ENCODE data around the gene CCNY.

CCNY gene

DNA sequence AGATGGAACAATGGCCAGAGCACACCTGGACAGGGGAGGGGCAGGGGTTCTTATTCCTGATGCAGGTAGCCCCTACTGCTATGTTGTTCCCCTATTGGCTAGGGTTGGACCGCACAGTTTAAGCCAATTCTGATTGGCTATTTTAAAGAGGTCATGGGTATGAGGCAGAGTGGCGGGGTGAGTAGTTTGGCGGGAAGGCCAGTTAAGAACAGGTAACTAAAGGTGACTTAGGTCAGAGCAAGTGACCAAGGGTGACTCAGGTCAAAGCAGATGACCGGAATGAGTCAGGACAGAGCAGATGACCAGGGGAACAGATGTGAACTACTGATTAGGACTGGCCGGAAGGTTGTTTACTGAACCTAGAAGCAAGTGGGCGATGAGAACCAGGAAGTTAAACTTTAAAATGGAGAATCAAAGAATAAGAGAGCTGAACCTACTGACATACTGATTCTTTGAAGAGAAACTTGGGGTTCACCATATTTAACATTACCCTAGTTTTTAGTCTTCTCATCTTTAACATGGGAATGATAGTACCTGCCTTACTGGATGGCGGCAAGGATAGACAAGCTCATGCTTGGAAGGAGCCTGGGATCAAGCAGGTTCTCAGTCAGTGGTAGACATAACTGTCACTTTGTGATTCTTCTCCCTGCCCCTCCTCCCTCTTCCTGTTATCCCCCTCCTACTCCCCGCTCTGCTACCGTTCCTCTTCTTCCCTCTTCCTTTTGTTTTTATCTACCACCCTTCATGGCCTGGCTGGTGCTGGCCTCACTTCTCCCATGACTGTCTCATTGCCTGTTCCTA, 55.0 kb downstream of the CCNY start:
- no peaks in the 10 kb centered on the region for H3K27me3 ChIP-seq (ENCODE audit: control insufficient read depth, insufficient read depth, low read length, poor library complexity, severe bottlenecking)
- H3K36me3 ChIP-seq (ENCODE audit: control insufficient read depth, insufficient read depth, low read length): no peaks in the 10 kb centered on the region
- no peak overlapping the region for H3K4me3 ChIP-seq (ENCODE audit: insufficient read depth, low read depth, low read length)
- 87 to 94% methylated on average over 9 of the region's 9 CpGs for whole genome bisulfite sequencing, 2 experiments
- H3K9me3 ChIP-seq (ENCODE audit: control insufficient read depth, low read length): no peaks in the 10 kb centered on the region
- H3K27ac ChIP-seq (ENCODE audit: insufficient read depth, low read depth, low read length, poor library complexity, severe bottlenecking): no peak overlapping the region
- peaks cover 47% of the 10 kb centered on the region for H3K4me1 ChIP-seq (ENCODE audit: control insufficient read depth, insufficient read depth, low read length)

DNA sequence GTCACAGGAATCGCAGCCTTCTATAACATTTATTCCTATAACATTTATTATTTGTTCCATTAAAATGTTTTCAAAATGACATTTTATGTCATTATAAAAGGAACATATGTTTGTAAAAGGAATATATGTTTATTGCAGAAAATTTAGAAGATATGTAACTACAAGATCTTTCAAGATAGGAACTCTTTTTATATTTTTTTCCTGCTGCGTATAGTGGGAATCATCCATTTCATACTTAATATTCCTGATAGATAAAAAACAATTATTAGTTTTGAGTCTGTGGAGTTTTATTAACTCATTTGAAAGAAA, 55.6 kb downstream of the CCNY start:
- H3K27ac ChIP-seq (ENCODE audit: insufficient read depth, low read depth, low read length, poor library complexity, severe bottlenecking): no peak overlapping the region
- 100% methylated on average over 1 of the region's 2 CpGs; no CpG with 5 or more reads in 1 of the 2 experiments for WGBS, 2 experiments
- H3K36me3 ChIP-seq (ENCODE audit: control insufficient read depth, insufficient read depth, low read length): no peaks in the 10 kb centered on the region
- no peaks in the 10 kb centered on the region for H3K9me3 ChIP-seq (ENCODE audit: control insufficient read depth, low read length)
- no peak overlapping the region for H3K4me3 ChIP-seq (ENCODE audit: insufficient read depth, low read depth, low read length)
- H3K4me1 ChIP-seq (ENCODE audit: control insufficient read depth, insufficient read depth, low read length): peaks cover 44% of the 10 kb centered on the region
- no peaks in the 10 kb centered on the region for H3K27me3 ChIP-seq (ENCODE audit: control insufficient read depth, insufficient read depth, low read length, poor library complexity, severe bottlenecking)

DNA sequence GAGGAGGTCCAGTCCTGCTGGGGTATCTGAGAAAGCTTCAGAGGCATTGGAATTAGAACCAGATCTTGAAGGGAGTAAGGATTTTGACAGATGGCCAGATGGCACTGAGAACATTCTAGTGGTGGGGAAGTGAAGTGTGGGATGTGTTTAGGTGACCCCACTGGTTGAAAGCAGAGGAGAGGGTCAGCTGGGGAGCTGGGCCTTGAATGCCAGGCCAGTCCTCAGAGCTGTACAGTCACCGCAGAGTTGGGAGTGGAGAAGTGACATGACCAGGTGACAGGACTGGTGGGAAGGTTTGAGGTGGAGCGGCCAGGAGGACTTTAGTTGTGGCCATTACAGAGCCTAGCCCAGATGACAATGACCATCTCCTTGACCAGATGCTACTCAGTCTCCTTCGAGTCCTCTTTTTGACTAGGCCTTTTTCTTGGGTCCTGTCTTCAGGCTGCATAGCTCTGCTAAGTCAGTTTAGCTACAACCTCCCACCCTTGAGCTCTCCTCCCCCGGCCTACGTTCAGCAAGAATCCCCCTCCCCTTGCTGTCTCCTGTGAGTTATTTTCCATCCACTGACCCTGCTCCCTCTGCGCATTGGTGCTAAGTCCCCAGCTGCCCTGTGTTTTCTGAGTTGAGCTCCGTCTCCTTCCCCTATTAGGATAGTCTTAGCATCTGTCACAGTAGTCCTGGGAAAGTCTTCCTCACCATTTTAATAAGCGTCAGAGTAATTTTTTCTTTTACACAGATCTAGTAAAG, 56.3 kb downstream of the CCNY start:
- 81 to 84% methylated on average over 7 to 8 of the region's 8 CpGs for WGBS, 2 experiments
- Histone ChIP-seq H3K27me3 (ENCODE audit: control insufficient read depth, insufficient read depth, low read length, poor library complexity, severe bottlenecking) (no peaks in the 10 kb centered on the region), H3K36me3 (ENCODE audit: control insufficient read depth, insufficient read depth, low read length) (no peaks in the 10 kb centered on the region), H3K9me3 (ENCODE audit: control insufficient read depth, low read length) (no peaks in the 10 kb centered on the region), H3K27ac (ENCODE audit: insufficient read depth, low read depth, low read length, poor library complexity, severe bottlenecking) (no peak overlapping the region), H3K4me3 (ENCODE audit: insufficient read depth, low read depth, low read length) (no peak overlapping the region), H3K4me1 (ENCODE audit: control insufficient read depth, insufficient read depth, low read length) (peaks cover 39% of the 10 kb centered on the region)

DNA sequence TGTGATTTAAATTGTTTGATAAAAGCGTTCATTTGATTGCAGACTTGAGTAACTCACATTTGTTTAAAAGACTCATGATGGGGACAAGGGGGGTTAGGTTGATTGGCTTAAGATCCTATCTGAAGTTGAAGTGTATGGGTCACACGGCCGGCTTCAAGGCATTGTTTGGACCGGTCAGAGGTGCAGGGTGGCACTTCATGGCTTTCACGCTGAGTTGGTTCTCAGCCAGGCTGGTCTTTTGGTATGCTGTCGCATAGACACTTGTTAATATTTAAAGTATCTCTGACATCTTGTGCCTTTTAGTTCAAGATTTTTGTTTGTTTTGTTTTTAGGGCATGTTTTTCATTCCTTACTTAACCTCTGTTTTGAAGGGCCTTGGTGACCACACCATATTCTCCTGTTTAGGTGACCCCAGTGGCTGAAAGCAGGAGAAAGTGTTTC, 58.1 kb downstream of the CCNY start:
- Histone ChIP-seq H3K36me3 (ENCODE audit: control insufficient read depth, insufficient read depth, low read length) (no peaks in the 10 kb centered on the region), H3K9me3 (ENCODE audit: control insufficient read depth, low read length) (no peaks in the 10 kb centered on the region), H3K4me1 (ENCODE audit: control insufficient read depth, insufficient read depth, low read length) (peaks cover 45% of the 10 kb centered on the region), H3K27me3 (ENCODE audit: control insufficient read depth, insufficient read depth, low read length, poor library complexity, severe bottlenecking) (no peaks in the 10 kb centered on the region), H3K4me3 (ENCODE audit: insufficient read depth, low read depth, low read length) (no peak overlapping the region), H3K27ac (ENCODE audit: insufficient read depth, low read depth, low read length, poor library complexity, severe bottlenecking) (no peak overlapping the region)
- WGBS, 2 experiments: 65 to 66% methylated on average over 6 of the region's 6 CpGs

DNA sequence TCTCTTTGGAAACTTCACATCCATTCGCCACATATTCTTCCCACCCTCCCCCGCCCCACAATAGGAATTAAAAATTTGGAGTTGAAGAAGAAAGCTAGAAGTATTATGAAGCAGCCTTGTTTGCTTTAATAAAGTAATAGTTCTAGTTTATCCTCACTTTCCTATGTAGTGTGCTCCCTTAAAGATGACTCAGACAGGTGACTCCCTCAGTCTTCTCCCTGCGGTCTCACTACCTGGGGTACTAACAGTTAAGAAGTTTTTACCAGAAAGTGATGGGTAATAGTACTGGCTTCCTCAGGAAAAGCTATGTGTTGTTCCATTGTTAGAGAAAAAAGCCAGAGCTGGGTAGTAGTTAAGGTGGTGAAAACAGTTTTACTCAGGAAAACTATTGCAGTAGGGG, 58.6 kb downstream of the CCNY start:
- no peaks in the 10 kb centered on the region for H3K36me3 ChIP-seq (ENCODE audit: control insufficient read depth, insufficient read depth, low read length)
- no peaks in the 10 kb centered on the region for H3K9me3 ChIP-seq (ENCODE audit: control insufficient read depth, low read length)
- H3K4me1 ChIP-seq (ENCODE audit: control insufficient read depth, insufficient read depth, low read length): peaks cover 45% of the 10 kb centered on the region
- H3K27ac ChIP-seq (ENCODE audit: insufficient read depth, low read depth, low read length, poor library complexity, severe bottlenecking): no peak overlapping the region
- H3K27me3 ChIP-seq (ENCODE audit: control insufficient read depth, insufficient read depth, low read length, poor library complexity, severe bottlenecking): no peaks in the 10 kb centered on the region
- H3K4me3 ChIP-seq (ENCODE audit: insufficient read depth, low read depth, low read length): no peak overlapping the region
- 94 to 100% methylated on average over 1 of the region's 3 CpGs for WGBS, 2 experiments

DNA sequence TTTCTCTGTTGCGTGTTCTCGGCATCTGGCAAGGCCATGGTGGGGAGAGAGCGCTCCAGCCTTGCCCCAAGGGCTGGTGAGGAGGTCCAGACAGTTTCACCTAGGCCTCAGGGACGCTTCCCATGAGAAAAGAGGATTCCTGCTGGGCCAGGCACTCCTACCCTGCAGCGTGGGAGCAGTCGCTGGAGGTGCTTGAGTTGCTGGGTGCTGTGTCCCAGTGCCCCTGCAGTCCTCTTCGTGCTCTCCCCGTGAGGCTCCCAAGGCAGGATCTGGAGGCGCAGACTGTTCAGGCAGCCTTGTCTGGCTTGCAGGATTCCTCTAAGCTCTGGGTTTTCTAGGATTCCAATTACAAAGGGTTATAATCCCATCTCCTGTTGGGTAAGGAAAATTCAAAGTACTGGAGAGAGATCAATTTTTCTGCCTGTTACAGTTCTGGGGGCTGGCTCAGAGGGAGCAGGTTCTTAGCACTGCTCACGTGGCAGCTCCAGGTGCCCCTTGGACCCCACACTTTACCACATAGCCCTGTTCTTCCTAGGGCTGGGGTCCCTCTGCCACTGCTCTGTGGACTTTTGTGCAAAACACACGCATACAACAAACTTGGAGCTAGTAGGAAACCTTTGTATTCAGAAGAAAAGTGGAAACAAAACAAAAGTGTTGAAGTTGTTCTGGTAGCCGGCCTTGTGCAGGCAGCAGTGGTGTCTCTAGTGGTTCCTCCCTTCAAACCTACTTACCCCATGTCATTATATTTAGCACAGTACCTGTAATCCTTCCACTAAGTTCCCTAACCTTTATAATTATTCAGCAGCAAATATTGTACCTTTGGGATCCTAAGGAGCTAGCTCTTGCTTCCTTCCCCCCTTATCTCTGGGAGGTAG, 60.5 kb downstream of the CCNY start:
- H3K4me1 ChIP-seq (ENCODE audit: control insufficient read depth, insufficient read depth, low read length): peaks cover 45% of the 10 kb centered on the region
- H3K27me3 ChIP-seq (ENCODE audit: control insufficient read depth, insufficient read depth, low read length, poor library complexity, severe bottlenecking): no peaks in the 10 kb centered on the region
- H3K27ac ChIP-seq (ENCODE audit: insufficient read depth, low read depth, low read length, poor library complexity, severe bottlenecking): no peak overlapping the region
- H3K4me3 ChIP-seq (ENCODE audit: insufficient read depth, low read depth, low read length): no peak overlapping the region
- no peaks in the 10 kb centered on the region for H3K36me3 ChIP-seq (ENCODE audit: control insufficient read depth, insufficient read depth, low read length)
- WGBS, 2 experiments: 79 to 81% methylated on average over 12 of the region's 12 CpGs
- H3K9me3 ChIP-seq (ENCODE audit: control insufficient read depth, low read length): no peaks in the 10 kb centered on the region

DNA sequence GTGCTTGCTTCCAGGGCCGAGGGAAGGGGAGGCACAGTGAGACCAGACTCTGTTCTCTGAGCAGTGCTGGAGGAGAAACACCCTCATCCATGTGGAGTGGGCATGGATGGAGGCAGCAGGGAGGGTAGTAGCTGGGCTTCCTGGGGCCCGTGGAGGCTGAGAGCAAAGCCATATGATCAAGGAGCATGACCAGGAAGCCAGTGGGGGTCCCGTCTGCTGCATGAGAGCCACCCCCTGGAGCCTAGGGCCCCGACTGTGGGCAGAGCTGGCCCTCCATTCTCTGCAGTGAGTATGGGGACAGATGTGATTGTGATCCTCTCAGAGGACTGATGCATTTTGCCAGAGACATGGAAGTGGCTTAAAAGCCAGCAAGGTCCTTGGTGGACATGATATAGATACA, 61.6 kb downstream of the CCNY start:
- Histone ChIP-seq H3K27me3 (ENCODE audit: control insufficient read depth, insufficient read depth, low read length, poor library complexity, severe bottlenecking) (no peaks in the 10 kb centered on the region), H3K9me3 (ENCODE audit: control insufficient read depth, low read length) (no peaks in the 10 kb centered on the region), H3K4me3 (ENCODE audit: insufficient read depth, low read depth, low read length) (no peak overlapping the region), H3K36me3 (ENCODE audit: control insufficient read depth, insufficient read depth, low read length) (no peaks in the 10 kb centered on the region), H3K27ac (ENCODE audit: insufficient read depth, low read depth, low read length, poor library complexity, severe bottlenecking) (no peak overlapping the region), H3K4me1 (ENCODE audit: control insufficient read depth, insufficient read depth, low read length) (peaks cover 40% of the 10 kb centered on the region)
- WGBS, 2 experiments: 81% methylated on average over 4 of the region's 4 CpGs

DNA sequence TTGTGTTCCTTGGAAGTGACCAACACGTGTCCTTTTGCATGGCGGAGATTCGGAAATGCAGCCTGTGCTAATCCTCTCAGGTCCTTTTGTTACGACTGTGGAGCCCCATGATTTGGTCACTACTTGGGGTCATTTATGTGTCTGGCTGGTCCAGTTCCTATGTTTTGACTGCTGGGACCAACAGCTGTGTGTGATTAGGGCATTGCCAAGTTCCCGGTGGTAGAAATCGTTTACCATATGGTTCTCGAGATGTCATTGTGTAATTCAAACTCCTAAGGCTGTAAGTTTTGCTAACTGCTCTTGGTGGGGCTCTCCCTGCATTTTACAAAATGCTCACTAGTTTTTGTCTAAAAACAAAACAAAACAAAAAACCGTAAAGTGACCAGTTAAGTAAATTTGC, 62.0 kb downstream of the CCNY start:
- no peak overlapping the region for H3K4me3 ChIP-seq (ENCODE audit: insufficient read depth, low read depth, low read length)
- WGBS, 2 experiments: 92 to 93% methylated on average over 8 of the region's 8 CpGs
- no peaks in the 10 kb centered on the region for H3K36me3 ChIP-seq (ENCODE audit: control insufficient read depth, insufficient read depth, low read length)
- H3K4me1 ChIP-seq (ENCODE audit: control insufficient read depth, insufficient read depth, low read length): peaks cover 37% of the 10 kb centered on the region
- H3K27ac ChIP-seq (ENCODE audit: insufficient read depth, low read depth, low read length, poor library complexity, severe bottlenecking): no peak overlapping the region
- no peaks in the 10 kb centered on the region for H3K9me3 ChIP-seq (ENCODE audit: control insufficient read depth, low read length)
- no peaks in the 10 kb centered on the region for H3K27me3 ChIP-seq (ENCODE audit: control insufficient read depth, insufficient read depth, low read length, poor library complexity, severe bottlenecking)

DNA sequence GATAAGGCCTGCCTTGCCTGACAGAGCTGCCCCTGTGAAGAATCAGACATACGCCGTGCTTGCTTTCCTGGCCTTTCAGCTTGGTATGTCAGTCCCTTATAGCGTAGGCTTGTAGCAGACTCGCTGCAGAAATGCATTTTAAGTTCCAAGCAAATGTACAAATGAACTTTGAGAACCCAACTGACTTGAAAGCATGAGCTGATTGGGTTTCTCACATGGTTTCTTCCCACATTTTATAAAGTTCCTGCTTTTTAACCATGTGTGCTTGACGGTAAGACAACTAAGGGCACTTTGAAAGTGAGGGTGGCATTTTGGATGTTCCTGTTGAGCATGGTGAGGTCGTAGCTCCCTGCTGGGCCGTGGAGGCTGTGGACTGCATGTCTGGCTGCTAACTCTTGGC, 62.6 kb downstream of the CCNY start:
- H3K4me3 ChIP-seq (ENCODE audit: insufficient read depth, low read depth, low read length): no peak overlapping the region
- no peaks in the 10 kb centered on the region for H3K36me3 ChIP-seq (ENCODE audit: control insufficient read depth, insufficient read depth, low read length)
- no peaks in the 10 kb centered on the region for H3K9me3 ChIP-seq (ENCODE audit: control insufficient read depth, low read length)
- WGBS, 2 experiments: 90 to 92% methylated on average over 7 of the region's 7 CpGs
- H3K27me3 ChIP-seq (ENCODE audit: control insufficient read depth, insufficient read depth, low read length, poor library complexity, severe bottlenecking): no peaks in the 10 kb centered on the region
- H3K4me1 ChIP-seq (ENCODE audit: control insufficient read depth, insufficient read depth, low read length): peaks cover 32% of the 10 kb centered on the region
- H3K27ac ChIP-seq (ENCODE audit: insufficient read depth, low read depth, low read length, poor library complexity, severe bottlenecking): no peak overlapping the region
